ENCODE results near the gene CYP20A1. TPM values are rescaled to one million over a fixed set of nuclear protein-coding genes. Genes with fewer than 3 reads are reported as not detected.

CYP20A1 gene
- total and polyA plus RNA-seq, 2 of the 8 experiments (the other 6 are each of a cell fraction or from before 2014, with no cell fraction given): 6.2 to 21.5 TPM

GRCh38 chr2:203279288-203279687, 40.5 kb downstream of the CYP20A1 start:
- Histone ChIP-seq H4K8ac (ENCODE audit: extremely low read depth, insufficient read depth, low read length) (no peak overlapping the region), H3K9me3 (ENCODE audit: insufficient read depth in 2 of 2, low read depth in 1 of 2, low read length in 1 of 2) (no peaks in the 10 kb centered on the region), H4K91ac (replicated peaks; ENCODE audit: insufficient read length, low read length) (no peak overlapping the region), H3K27me3 (replicated peaks in 1 of 4; ENCODE audit: control insufficient read depth in 3 of 4, extremely low read depth in 1 of 4, insufficient read depth in 3 of 4, low read length in 3 of 4) (no peaks in the 10 kb centered on the region), H3K4ac (replicated peaks; ENCODE audit: insufficient read length, low read depth, low read length) (no peak overlapping the region), H3K23ac (ENCODE audit: insufficient read length) (no peak overlapping the region), H3K79me2 (ENCODE audit: control insufficient read depth in 1 of 2, insufficient read depth in 2 of 2, low read length in 2 of 2) (no peaks in the 10 kb centered on the region), H3K23me2 (ENCODE audit: low read depth, low read length) (no peaks in the 10 kb centered on the region), H2AK5ac (ENCODE audit: low read depth, low read length) (no peak overlapping the region), H2BK120ac (replicated peaks; ENCODE audit: low read depth, low read length) (no peak overlapping the region), H2AFZ (ENCODE audit: low read length) (no peak overlapping the region), H2BK12ac (ENCODE audit: low read depth, low read length) (no peak overlapping the region), H3K14ac (ENCODE audit: insufficient read length) (no peak overlapping the region), H3K56ac (replicated peaks; ENCODE audit: insufficient read length, low read depth, low read length) (no peak overlapping the region), H3K36me3 (ENCODE audit: control insufficient read depth in 2 of 4, insufficient read depth in 4 of 4, low read length in 3 of 4) (peaks cover 8 to 43% (median 13%) of the 10 kb centered on the region in 4 experiments; a peak in 7 of 8 replicates), H3K18ac (ENCODE audit: extremely low read depth, low read length) (no peak overlapping the region), H3K27ac (ENCODE audit: low read depth, low read length) (no peak overlapping the region), H2BK20ac (ENCODE audit: low read length) (no peak overlapping the region), H3K4me2 (ENCODE audit: insufficient read depth in 1 of 2, low read depth in 2 of 2, low read length in 2 of 2) (no peak overlapping the region), H3K9ac (replicated peaks in 1 of 4; ENCODE audit: extremely low read depth in 1 of 4, low read depth in 3 of 4, low read length in 3 of 4) (no peak overlapping the region), H2BK5ac (ENCODE audit: low read depth, low read length) (no peak overlapping the region), H3K79me1 (ENCODE audit: low read depth, low read length) (no peaks in the 10 kb centered on the region), H3K4me1 (replicated peaks in 1 of 4; ENCODE audit: control insufficient read depth in 3 of 4, insufficient read depth in 4 of 4, low read length in 3 of 4) (no peaks in the 10 kb centered on the region), H3K4me3 (ENCODE audit: extremely low read depth in 1 of 4, insufficient read depth in 2 of 4, low read depth in 3 of 4, low read length in 4 of 4) (no peak overlapping the region), H2BK15ac (ENCODE audit: low read length) (no peak overlapping the region; the same call in 1 of the 2 replicates), H4K5ac (ENCODE audit: insufficient read length, low read depth, low read length) (no peak overlapping the region), H4K20me1 (replicated peaks in 1 of 2; ENCODE audit: control insufficient read depth in 1 of 2, insufficient read depth in 2 of 2, low read length in 2 of 2) (no peaks in the 10 kb centered on the region)
- POLR2A ChIA-PET (ENCODE audit: partially characterized antibody): no interaction called here
- FAIRE-seq: no peak
- no peak for DNase-seq (ENCODE audit: low read depth in 1 of 2, low spot score in 2 of 2)
- TF ChIP-seq NRF1 (IDR thresholded peaks at IDR 0.05; ENCODE audit: low read depth, low read length) (no peak), SP1 (IDR thresholded peaks at IDR 0.05; ENCODE audit: low read depth, low read length) (no peak), RXRA (IDR thresholded peaks at IDR 0.05; ENCODE audit: insufficient read depth, low read depth, low read length) (no peak), CTCF (IDR thresholded peaks at IDR 0.05; ENCODE audit: control extremely low read depth in 1 of 3, insufficient read depth in 1 of 3, low read depth in 1 of 3, low read length in 3 of 3) (peak in 1 of 3 experiments; percentile 8; a peak in 1 of 4 replicates), GABPA (IDR thresholded peaks at IDR 0.05; ENCODE audit: borderline replicate concordance, insufficient read depth, low read length) (no peak)
- CTCF ChIA-PET (ENCODE audit: partially characterized antibody): interaction anchor here (1.4 kb wide), 1 partner anchor 8 kb away, joined by 3 read pairs; no protein-coding TSS in a partner anchor
